ENCODE results near the gene FADD. TPM values are rescaled to one million over a fixed set of nuclear protein-coding genes. Genes with fewer than 3 reads are reported as not detected.

The FADD gene, protein sequence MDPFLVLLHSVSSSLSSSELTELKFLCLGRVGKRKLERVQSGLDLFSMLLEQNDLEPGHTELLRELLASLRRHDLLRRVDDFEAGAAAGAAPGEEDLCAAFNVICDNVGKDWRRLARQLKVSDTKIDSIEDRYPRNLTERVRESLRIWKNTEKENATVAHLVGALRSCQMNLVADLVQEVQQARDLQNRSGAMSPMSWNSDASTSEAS
- polyA plus RNA-seq (2013, experiment 1 of 2), result 35.4 TPM
- 32.2 TPM for polyA plus RNA-seq (2013, experiment 2 of 2)

- Histone ChIP-seq H3K9me3 (ENCODE audit: control insufficient read depth, low read length) (no peaks in the 10 kb centered on the region), H3K4me3 (ENCODE audit: extremely low read depth, insufficient read depth, low read length, poor library complexity, severe bottlenecking) (peak within 1 kb of the TSS; percentile 97), H3K27ac (ENCODE audit: low read depth, low read length, severe bottlenecking) (peak within 1 kb of the TSS; percentile 91), H3K4me1 (ENCODE audit: control insufficient read depth, insufficient read depth, low read length, poor library complexity, severe bottlenecking) (peaks cover 21% of the 10 kb centered on the region), H3K36me3 (ENCODE audit: control insufficient read depth, insufficient read depth, low read length) (peaks cover 39% of the 10 kb centered on the region)
- WGBS, 2 experiments (ENCODE audit: insufficient coverage in 2 of 2), result 0% methylated on average over 68 to 84 of the region's 91 CpGs
Observed at GRCh38 chr11:70202920-70203750, at the start of gene FADD. TSS of gene FADD (plus strand) at chr11:70203296. CDS start at chr11:70203460, 164 bp downstream.

GRCh38 chr11:70155386-70155785 is 47.7 kb upstream of the FADD start:
- Histone ChIP-seq H3K4me3 (ENCODE audit: extremely low read depth, insufficient read depth, low read length, poor library complexity, severe bottlenecking) (no peak overlapping the region), H3K27ac (ENCODE audit: low read depth, low read length, severe bottlenecking) (no peak overlapping the region), H3K36me3 (ENCODE audit: control insufficient read depth, insufficient read depth, low read length) (no peaks in the 10 kb centered on the region), H3K4me1 (ENCODE audit: control insufficient read depth, insufficient read depth, low read length, poor library complexity, severe bottlenecking) (no peaks in the 10 kb centered on the region), H3K9me3 (ENCODE audit: control insufficient read depth, low read length) (no peaks in the 10 kb centered on the region)
- WGBS, 2 experiments (ENCODE audit: insufficient coverage in 2 of 2), result 95 to 98% methylated on average over 13 to 14 of the region's 14 CpGs

GRCh38 chr11:70156291-70157037 is 46.6 kb upstream of the FADD start:
- 90 to 94% methylated on average over 18 of the region's 18 CpGs for WGBS, 2 experiments (ENCODE audit: insufficient coverage in 2 of 2)

GRCh38 chr11:70158201-70158600 is 44.9 kb upstream of the FADD start:
- no peak overlapping the region for H3K4me3 ChIP-seq (ENCODE audit: extremely low read depth, insufficient read depth, low read length, poor library complexity, severe bottlenecking)
- WGBS, 2 experiments (ENCODE audit: insufficient coverage in 2 of 2), result 41% methylated on average over 6 to 7 of the region's 8 CpGs
- H3K4me1 ChIP-seq (ENCODE audit: control insufficient read depth, insufficient read depth, low read length, poor library complexity, severe bottlenecking), result no peaks in the 10 kb centered on the region
- no peak overlapping the region for H3K27ac ChIP-seq (ENCODE audit: low read depth, low read length, severe bottlenecking)
- H3K9me3 ChIP-seq (ENCODE audit: control insufficient read depth, low read length), result no peaks in the 10 kb centered on the region
- no peaks in the 10 kb centered on the region for H3K36me3 ChIP-seq (ENCODE audit: control insufficient read depth, insufficient read depth, low read length)

More at GRCh38 chr11:70156291-70157037, 46.6 kb upstream of the FADD start:
- Histone ChIP-seq H3K9me3 (ENCODE audit: control insufficient read depth, low read length) (no peaks in the 10 kb centered on the region), H3K36me3 (ENCODE audit: control insufficient read depth, insufficient read depth, low read length) (no peaks in the 10 kb centered on the region), H3K4me1 (ENCODE audit: control insufficient read depth, insufficient read depth, low read length, poor library complexity, severe bottlenecking) (no peaks in the 10 kb centered on the region), H3K27ac (ENCODE audit: low read depth, low read length, severe bottlenecking) (no peak overlapping the region), H3K4me3 (ENCODE audit: extremely low read depth, insufficient read depth, low read length, poor library complexity, severe bottlenecking) (no peak overlapping the region)

DNA sequence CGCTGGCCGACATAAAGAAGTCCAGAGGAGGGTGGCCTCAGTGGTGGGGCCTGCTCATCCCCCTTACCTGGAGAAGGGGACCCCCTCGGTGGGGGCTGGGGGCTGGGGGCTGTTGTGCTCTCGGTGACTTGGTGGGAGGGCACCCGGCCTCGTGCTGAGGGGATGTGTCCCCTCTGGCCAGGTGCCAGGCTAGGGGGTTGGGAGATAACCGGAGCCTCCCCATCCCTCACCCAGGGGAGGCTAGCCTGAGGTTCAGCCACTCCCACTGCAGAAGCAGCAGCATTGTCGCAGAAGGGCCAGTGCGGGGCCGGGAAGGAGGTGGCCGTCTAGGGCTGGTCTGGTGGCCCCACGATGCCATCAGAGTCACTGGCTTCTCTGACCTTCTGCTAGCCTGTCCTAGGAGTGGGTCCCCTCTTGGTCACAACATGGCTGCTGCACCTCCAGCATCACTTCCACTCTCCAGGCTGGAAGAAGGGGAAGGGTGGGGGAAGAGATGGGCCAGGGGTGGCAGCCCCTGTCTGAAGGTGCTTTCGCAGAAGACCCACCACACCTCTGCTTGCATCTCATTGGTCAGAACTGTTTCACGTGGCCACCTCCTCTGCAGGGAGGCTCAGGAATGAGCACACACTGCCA is 44.2 kb upstream of the FADD start:
- no peak overlapping the region for H3K27ac ChIP-seq (ENCODE audit: low read depth, low read length, severe bottlenecking)
- no peaks in the 10 kb centered on the region for H3K4me1 ChIP-seq (ENCODE audit: control insufficient read depth, insufficient read depth, low read length, poor library complexity, severe bottlenecking)
- no peaks in the 10 kb centered on the region for H3K9me3 ChIP-seq (ENCODE audit: control insufficient read depth, low read length)
- WGBS, 2 experiments (ENCODE audit: insufficient coverage in 2 of 2), result 92 to 93% methylated on average over 8 of the region's 14 CpGs
- no peak overlapping the region for H3K4me3 ChIP-seq (ENCODE audit: extremely low read depth, insufficient read depth, low read length, poor library complexity, severe bottlenecking)
- H3K36me3 ChIP-seq (ENCODE audit: control insufficient read depth, insufficient read depth, low read length), result no peaks in the 10 kb centered on the region

- Histone ChIP-seq H3K36me3 (ENCODE audit: control insufficient read depth, insufficient read depth, low read length) (no peaks in the 10 kb centered on the region), H3K4me1 (ENCODE audit: control insufficient read depth, insufficient read depth, low read length, poor library complexity, severe bottlenecking) (no peaks in the 10 kb centered on the region), H3K4me3 (ENCODE audit: extremely low read depth, insufficient read depth, low read length, poor library complexity, severe bottlenecking) (no peak overlapping the region), H3K9me3 (ENCODE audit: control insufficient read depth, low read length) (no peaks in the 10 kb centered on the region), H3K27ac (ENCODE audit: low read depth, low read length, severe bottlenecking) (no peak overlapping the region)
- WGBS, 2 experiments (ENCODE audit: insufficient coverage in 2 of 2), result 92 to 93% methylated on average over 20 to 21 of the region's 24 CpGs
Observed at GRCh38 chr11:70159627-70160570, 43.2 kb upstream of the FADD start.

- WGBS, 2 experiments (ENCODE audit: insufficient coverage in 2 of 2), result 91 to 96% methylated on average over 17 of the region's 17 CpGs
- Histone ChIP-seq H3K36me3 (ENCODE audit: control insufficient read depth, insufficient read depth, low read length) (no peaks in the 10 kb centered on the region), H3K9me3 (ENCODE audit: control insufficient read depth, low read length) (no peaks in the 10 kb centered on the region), H3K4me1 (ENCODE audit: control insufficient read depth, insufficient read depth, low read length, poor library complexity, severe bottlenecking) (no peaks in the 10 kb centered on the region), H3K27ac (ENCODE audit: low read depth, low read length, severe bottlenecking) (no peak overlapping the region), H3K4me3 (ENCODE audit: extremely low read depth, insufficient read depth, low read length, poor library complexity, severe bottlenecking) (no peak overlapping the region)
Observed at GRCh38 chr11:70161043-70161625, 42.0 kb upstream of the FADD start.

DNA sequence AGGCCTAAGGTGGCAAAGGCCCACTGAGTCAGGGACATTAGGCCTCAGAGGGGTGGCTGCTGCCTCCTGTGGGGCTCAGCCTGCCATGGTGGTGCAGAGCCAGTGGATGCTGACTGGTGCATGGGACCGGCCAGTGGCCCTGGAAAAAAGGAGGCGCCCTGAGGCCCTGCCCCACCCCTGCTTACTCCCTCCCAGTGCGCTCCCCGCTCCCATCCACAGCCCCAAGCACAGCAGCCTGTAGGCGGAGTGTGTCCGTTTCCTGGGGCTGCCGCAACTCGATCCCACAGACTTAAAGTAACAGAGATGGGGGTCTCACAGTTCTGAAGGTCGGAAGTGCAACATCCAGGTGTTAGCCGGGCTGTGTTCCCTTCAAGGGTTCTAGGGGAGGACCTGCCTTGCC is 38.4 kb upstream of the FADD start:
- WGBS, 2 experiments (ENCODE audit: insufficient coverage in 2 of 2), result 86 to 92% methylated on average over 6 to 8 of the region's 10 CpGs
- H3K4me1 ChIP-seq (ENCODE audit: control insufficient read depth, insufficient read depth, low read length, poor library complexity, severe bottlenecking), result no peaks in the 10 kb centered on the region
- no peaks in the 10 kb centered on the region for H3K9me3 ChIP-seq (ENCODE audit: control insufficient read depth, low read length)
- no peak overlapping the region for H3K27ac ChIP-seq (ENCODE audit: low read depth, low read length, severe bottlenecking)
- no peaks in the 10 kb centered on the region for H3K36me3 ChIP-seq (ENCODE audit: control insufficient read depth, insufficient read depth, low read length)
- H3K4me3 ChIP-seq (ENCODE audit: extremely low read depth, insufficient read depth, low read length, poor library complexity, severe bottlenecking), result no peak overlapping the region

DNA sequence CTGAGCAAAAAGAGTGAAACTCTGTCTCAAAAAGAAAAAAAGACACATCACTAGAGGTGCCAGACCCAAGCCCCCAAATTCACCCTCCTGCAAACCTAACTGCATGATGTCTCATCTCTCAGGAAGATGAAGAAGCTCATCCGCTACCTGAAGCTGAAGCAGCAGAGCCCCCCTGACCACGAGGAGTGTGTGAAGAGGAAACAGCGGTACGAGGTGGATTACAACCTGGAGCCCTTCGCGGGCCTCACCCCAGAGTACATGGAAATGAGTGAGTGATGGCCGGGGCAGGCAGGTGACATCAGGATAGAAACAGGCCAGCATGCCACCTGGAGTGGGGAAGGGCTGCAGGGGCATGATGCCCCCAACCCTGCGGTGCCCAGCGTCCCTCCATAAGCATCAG is 36.0 kb upstream of the FADD start:
- H3K4me1 ChIP-seq (ENCODE audit: control insufficient read depth, insufficient read depth, low read length, poor library complexity, severe bottlenecking), result no peaks in the 10 kb centered on the region
- H3K36me3 ChIP-seq (ENCODE audit: control insufficient read depth, insufficient read depth, low read length), result no peaks in the 10 kb centered on the region
- no peaks in the 10 kb centered on the region for H3K9me3 ChIP-seq (ENCODE audit: control insufficient read depth, low read length)
- WGBS, 2 experiments (ENCODE audit: insufficient coverage in 2 of 2), result 90 to 93% methylated on average over 8 to 9 of the region's 9 CpGs
- no peak overlapping the region for H3K27ac ChIP-seq (ENCODE audit: low read depth, low read length, severe bottlenecking)
- no peak overlapping the region for H3K4me3 ChIP-seq (ENCODE audit: extremely low read depth, insufficient read depth, low read length, poor library complexity, severe bottlenecking)
